ENCODE measurements around the gene WNT6.

DNA sequence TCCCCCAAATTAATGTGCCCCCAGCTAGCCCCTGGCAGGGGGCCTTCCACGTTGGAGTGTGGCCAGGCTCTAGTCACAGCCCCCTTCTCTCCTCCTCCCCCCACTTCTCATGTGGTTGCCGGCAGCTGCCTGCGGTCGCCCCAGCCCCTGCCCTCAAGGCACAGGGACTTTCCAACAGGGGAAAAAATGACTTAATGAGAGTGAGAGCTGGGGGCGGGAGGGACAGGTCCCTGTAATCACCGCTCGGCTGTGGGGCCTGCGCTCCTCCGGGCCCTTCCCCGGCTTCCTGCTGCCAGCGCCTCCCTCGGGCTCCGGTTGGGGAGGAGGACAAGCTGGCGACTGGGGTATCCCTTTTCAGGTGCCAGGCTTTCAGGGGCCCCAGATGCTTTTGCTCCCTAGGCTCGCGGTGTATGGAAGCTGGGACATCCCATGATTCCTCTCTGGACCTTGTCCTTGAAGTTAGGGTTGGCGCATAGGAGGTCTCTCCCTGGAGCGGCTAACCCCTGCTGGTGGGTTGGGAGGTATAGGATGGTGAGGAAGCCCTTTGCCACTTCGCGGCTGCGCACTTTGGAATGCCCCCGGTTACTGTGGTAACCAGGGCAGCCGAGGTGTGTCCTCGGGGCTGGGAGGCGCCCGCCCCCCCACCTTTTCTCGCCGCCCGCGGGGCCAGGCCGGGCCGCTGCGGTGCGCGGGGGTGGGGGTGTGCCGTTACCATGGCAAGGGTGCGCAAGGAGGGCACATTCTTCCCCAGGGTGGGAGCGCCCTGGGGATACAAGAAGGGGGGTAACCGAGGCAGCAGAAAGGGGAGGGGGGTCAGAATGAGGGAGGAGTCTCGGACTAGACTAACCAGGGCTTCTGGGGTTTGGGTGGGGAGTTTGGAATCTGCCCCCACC, 37.1 kb downstream of the WNT6 start:
- TF ChIP-seq, protein P1, sequence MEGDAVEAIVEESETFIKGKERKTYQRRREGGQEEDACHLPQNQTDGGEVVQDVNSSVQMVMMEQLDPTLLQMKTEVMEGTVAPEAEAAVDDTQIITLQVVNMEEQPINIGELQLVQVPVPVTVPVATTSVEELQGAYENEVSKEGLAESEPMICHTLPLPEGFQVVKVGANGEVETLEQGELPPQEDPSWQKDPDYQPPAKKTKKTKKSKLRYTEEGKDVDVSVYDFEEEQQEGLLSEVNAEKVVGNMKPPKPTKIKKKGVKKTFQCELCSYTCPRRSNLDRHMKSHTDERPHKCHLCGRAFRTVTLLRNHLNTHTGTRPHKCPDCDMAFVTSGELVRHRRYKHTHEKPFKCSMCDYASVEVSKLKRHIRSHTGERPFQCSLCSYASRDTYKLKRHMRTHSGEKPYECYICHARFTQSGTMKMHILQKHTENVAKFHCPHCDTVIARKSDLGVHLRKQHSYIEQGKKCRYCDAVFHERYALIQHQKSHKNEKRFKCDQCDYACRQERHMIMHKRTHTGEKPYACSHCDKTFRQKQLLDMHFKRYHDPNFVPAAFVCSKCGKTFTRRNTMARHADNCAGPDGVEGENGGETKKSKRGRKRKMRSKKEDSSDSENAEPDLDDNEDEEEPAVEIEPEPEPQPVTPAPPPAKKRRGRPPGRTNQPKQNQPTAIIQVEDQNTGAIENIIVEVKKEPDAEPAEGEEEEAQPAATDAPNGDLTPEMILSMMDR (IDR thresholded peaks at IDR 0.05), result no peak
- no peak for TF ChIP-seq POLR2A (IDR thresholded peaks at IDR 0.05)

Measured in esophagus squamous epithelium (tissue), 4 donors.